IMR-90 (cell line): ENCODE results near the gene RPS5. TPM values are rescaled to one million over a fixed set of nuclear protein-coding genes. Genes with fewer than 3 reads are reported as not detected.

Experiments
- ATAC-seq: fragments of 200-7000 bp; cut with Tn5 transposase; 2 replicates; pipeline ENCODE4 v1.9.1; 2020; ENCODE audit warnings: low read depth, mild to moderate bottlenecking, moderate library complexity
- BruUV-seq: library from RNA; stranded (reverse); fragments of 400-500 nt; replicated peaks from 2 replicates; lab custom pipeline; 2021; lab: Mats Ljungman, UMichigan
- CTCF ChIA-PET: fragments of 300-600 bp; formaldehyde crosslinking; extraction: SDS; loops from one replicate; lab custom pipeline; 2021; ENCODE audit warnings: antibody characterized with exemption; lab: Yijun Ruan, JAX
- POLR2A ChIA-PET: fragments of 300-600 bp; sonication (Branson Sonifier 250); formaldehyde crosslinking; loops from one replicate; lab custom pipeline; 2022; ENCODE audit warnings: antibody characterized with exemption; ENCODE audit not compliant: unreplicated experiment; lab: Charles Lee
- DNase-seq: peaks from one replicate; pipeline ENCODE4 v3.0.0; 2013
- H2AFZ ChIP-seq: replicated peaks from 2 replicates; pipeline ENCODE3; 2013; ENCODE audit warnings: low read length, mild to moderate bottlenecking; ENCODE audit not compliant: poor library complexity
- H2AK5ac ChIP-seq: 2 replicates; pipeline ENCODE4 v1.6.1; 2013; ENCODE audit warnings: low read depth, low read length, inconsistent platforms
- H2AK9ac ChIP-seq: replicated peaks from 2 replicates; pipeline ENCODE3; 2013; ENCODE audit warnings: mild to moderate bottlenecking, low read depth, low read length, moderate library complexity; ENCODE audit not compliant: poor library complexity
- H2BK120ac ChIP-seq: 2 replicates; pipeline ENCODE4 v1.6.1; 2013; ENCODE audit warnings: low read depth, low read length, inconsistent platforms
- H2BK15ac ChIP-seq: 3 replicates; pipeline ENCODE4 v1.6.1; 2013; ENCODE audit warnings: low read depth, low read length, inconsistent platforms
- H2BK20ac ChIP-seq: 2 replicates; pipeline ENCODE4 v1.6.1; 2013; ENCODE audit warnings: low read depth, mild to moderate bottlenecking, inconsistent platforms, low read length, moderate library complexity
- H2BK5ac ChIP-seq: 2 replicates; pipeline ENCODE4 v1.6.1; 2013; ENCODE audit warnings: mild to moderate bottlenecking, low read depth, low read length, inconsistent platforms; ENCODE audit not compliant: poor library complexity, severe bottlenecking
- H3K14ac ChIP-seq: replicated peaks from 2 replicates; pipeline ENCODE4 v1.6.1; 2013; ENCODE audit warnings: low read depth, low read length, inconsistent platforms
- H3K18ac ChIP-seq: 2 replicates; pipeline ENCODE4 v1.6.1; 2013; ENCODE audit warnings: low read depth, low read length, control low read depth
- H3K23ac ChIP-seq: 2 replicates; pipeline ENCODE4 v1.6.1; 2013; ENCODE audit warnings: low read depth, low read length, inconsistent platforms
- H3K27ac ChIP-seq: 2 replicates; pipeline ENCODE4 v1.5.1; 2013; ENCODE audit warnings: mild to moderate bottlenecking, control low read depth, low read length; ENCODE audit not compliant: insufficient read depth
- H3K27me3 ChIP-seq: 2 replicates; pipeline ENCODE4 v1.6.1; 2013; ENCODE audit warnings: low read length; ENCODE audit not compliant: control insufficient read depth, insufficient read depth
- H3K36me3 ChIP-seq: 2 replicates; pipeline ENCODE4 v1.6.1; 2013; ENCODE audit warnings: low read length, mixed read lengths; ENCODE audit not compliant: control insufficient read depth, insufficient read depth
- H3K4ac ChIP-seq: 2 replicates; pipeline ENCODE4 v1.6.1; 2013; ENCODE audit warnings: low read depth, low read length, inconsistent platforms
- H3K4me1 ChIP-seq: 2 replicates; pipeline ENCODE4 v1.6.1; 2013; ENCODE audit warnings: low read length, mixed read lengths; ENCODE audit not compliant: control insufficient read depth, insufficient read depth
- H3K4me2 ChIP-seq: 2 replicates; pipeline ENCODE4 v1.6.1; 2013; ENCODE audit warnings: low read depth, mild to moderate bottlenecking, control low read depth, low read length, moderate library complexity
- H3K4me3 ChIP-seq: 2 replicates; pipeline ENCODE4 v1.5.1; 2013; ENCODE audit warnings: low read depth, mild to moderate bottlenecking, control low read depth, low read length, moderate library complexity; ENCODE audit not compliant: insufficient read depth
- H3K56ac ChIP-seq: 2 replicates; pipeline ENCODE4 v1.6.1; 2013; ENCODE audit warnings: low read length, inconsistent platforms; ENCODE audit not compliant: insufficient read depth; ENCODE audit errors: extremely low read depth
- H3K79me1 ChIP-seq, 2 experiments: 2 replicates each; pipeline ENCODE4 v1.6.1; 2013; ENCODE audit warnings: low read length in 2 of 2, inconsistent platforms in 1 of 2, low read depth in 1 of 2
- H3K9ac ChIP-seq: 2 replicates; pipeline ENCODE4 v1.6.1; 2013; ENCODE audit warnings: low read depth, low read length, control low read depth
- H3K9me1 ChIP-seq: 2 replicates; pipeline ENCODE4 v1.6.1; 2013; ENCODE audit warnings: low read length, inconsistent platforms; ENCODE audit not compliant: insufficient read depth
- H3K9me3 ChIP-seq: 2 replicates; pipeline ENCODE4 v1.6.1; 2013; ENCODE audit warnings: low read length; ENCODE audit not compliant: control insufficient read depth, insufficient read depth
- H4K20me1 ChIP-seq: 2 replicates; pipeline ENCODE4 v1.6.1; 2013; ENCODE audit warnings: low read length, inconsistent platforms; ENCODE audit not compliant: insufficient read depth
- H4K5ac ChIP-seq: 2 replicates; pipeline ENCODE4 v1.6.1; 2013; ENCODE audit warnings: mild to moderate bottlenecking, low read depth, low read length, control low read depth
- H4K8ac ChIP-seq, 2 experiments: 2 replicates each; pipeline ENCODE4 v1.6.1; 2013; ENCODE audit warnings: low read depth in 2 of 2, low read length in 2 of 2, control low read depth in 1 of 2, inconsistent platforms in 1 of 2
- H4K91ac ChIP-seq: 2 replicates; pipeline ENCODE4 v1.6.1; 2013; ENCODE audit warnings: low read depth, low read length, inconsistent platforms; ENCODE audit not compliant: insufficient read depth
- CTCF ChIP-seq: conservative IDR thresholded peaks from 2 replicates; pipeline ENCODE4 v1.5.1; 2012; ENCODE audit warnings: mild to moderate bottlenecking, low read depth, low read length, improper control_type of control experiment
- ELK1 ChIP-seq: fragments of 150-350 bp; IDR thresholded peaks from 2 replicates; pipeline ENCODE4 v1.6.1; 2016; ENCODE audit warnings: low read depth, mild to moderate bottlenecking, low read length, moderate library complexity, borderline replicate concordance
- MAFK ChIP-seq: IDR thresholded peaks from 2 replicates; pipeline ENCODE4 v1.6.1; 2012; ENCODE audit warnings: low read depth, low read length, improper control_type of control experiment
- POLR2A ChIP-seq: IDR thresholded peaks from 2 replicates; pipeline ENCODE4 v1.6.1; 2012; ENCODE audit warnings: mild to moderate bottlenecking, low read depth, low read length
- RAD21 ChIP-seq: IDR thresholded peaks from 2 replicates; pipeline ENCODE4 v1.6.1; 2012; ENCODE audit warnings: low read length, improper control_type of control experiment
- RCOR1 ChIP-seq: IDR thresholded peaks from 2 replicates; pipeline ENCODE4 v1.6.1; 2012; ENCODE audit warnings: mild to moderate bottlenecking, low read length, improper control_type of control experiment; ENCODE audit not compliant: insufficient replicate concordance
- RFX5 ChIP-seq: IDR thresholded peaks from 2 replicates; pipeline ENCODE4 v1.8.0; 2012; ENCODE audit warnings: low read depth, mild to moderate bottlenecking, low read length, moderate library complexity
- SMC3 ChIP-seq: fragments of 150-350 bp; IDR thresholded peaks from 2 replicates; pipeline ENCODE4 v1.6.1; 2016; ENCODE audit warnings: low read depth, mild to moderate bottlenecking, antibody characterized with exemption, low read length, moderate library complexity
- WGBS, 2 experiments: methylation state at CpG; one replicate each; pipeline versions ENCODE4 v1.1.5 to v1.1.7; 2013; ENCODE audit warnings: missing lambda C conversion rate in 2 of 2; ENCODE audit not compliant: insufficient read length in 1 of 2; ENCODE audit errors: extremely low coverage in 2 of 2; 5-methylcytosine and 5-hydroxymethylcytosine counted together
- dilution Hi-C: fragments of 300-500 bp; cut with HindIII; formaldehyde crosslinking; loops from one replicate; pipeline ENCODE4 v1.14.3; 2018; ENCODE audit warnings: low sequenced_read_pairs; ENCODE audit not compliant: unreplicated experiment
- in situ Hi-C: fragments of 300-500 bp; cut with MboI; formaldehyde crosslinking; loops from 3 replicates; pipeline ENCODE4 v1.14.3; 2019; ENCODE audit warnings: low sequenced_read_pairs, inconsistent platforms, mixed read lengths
- intact Hi-C: fragments of 100-400 bp; cut with micrococcal nuclease; formaldehyde crosslinking; loops from 2 replicates; pipeline ENCODE4 v1.10.0; 2022
- polyA plus RNA-seq, 3 experiments: library from polyadenylated mRNA; depleted of rRNA; stranded (reverse); fragments of >200 nt; gene quantifications; 2 replicates each; pipeline ENCODE4 v1.2.3, GENCODE V29; 2012; ENCODE audit warnings: low replicate concordance in 1 of 3
- total RNA-seq: library from RNA; depleted of rRNA; stranded (reverse); fragments of >200 nt; gene quantifications from 2 replicates; pipeline ENCODE4 v1.2.3, GENCODE V29; 2012

Gene RPS5
- total and polyA plus RNA-seq, 2 of the 4 experiments (the other 2 are of a cell fraction), result 3,265 to 5,858 TPM

- H2BK5ac ChIP-seq, result peak overlapping the region; percentile 45
- peaks cover 13% of the 10 kb centered on the region for H3K36me3 ChIP-seq
- H2AK5ac ChIP-seq, result peak overlapping the region; percentile 74
- peak overlapping the region; percentile 77; the same call in 1 of the 2 replicates for H3K14ac ChIP-seq
- H4K8ac ChIP-seq, result peak overlapping the region; percentile 36 to 95; a peak in 3 of 4 replicates
- peak overlapping the region; percentile 53 for H3K27ac ChIP-seq
- peak overlapping the region; percentile 53; the same call in 1 of the 2 replicates for H4K91ac ChIP-seq
- ATAC-seq (no peak), DNase-seq (no peak)
- peak overlapping the region; percentile 70 for H3K4me2 ChIP-seq
- H2AFZ ChIP-seq, result peak overlapping the region; percentile 95
- dilution Hi-C loops (no loop called here), intact Hi-C loops (loop anchor here (2.0 kb wide), 1 partner anchor 32 kb away; the partner anchor contains the start of gene ZNF584), in situ Hi-C loops (no loop called here)
- ChIA-PET CTCF (no interaction called here), POLR2A (no interaction called here)
- H3K9me3 ChIP-seq, result peaks cover 26% of the 10 kb centered on the region
- H3K9ac ChIP-seq, result peak overlapping the region; percentile 46
- no peaks in the 10 kb centered on the region for H3K27me3 ChIP-seq
- no peak overlapping the region for H3K56ac ChIP-seq
- peak overlapping the region; percentile 59 for H3K4me3 ChIP-seq
- no peak overlapping the region for H2BK20ac ChIP-seq
- H2BK120ac ChIP-seq, result no peak overlapping the region
- peak overlapping the region; percentile 83 for H4K5ac ChIP-seq
- peaks cover 3% of the 10 kb centered on the region; the same call in 1 of the 2 replicates for H3K4me1 ChIP-seq
- H3K9me1 ChIP-seq, result no peaks in the 10 kb centered on the region
- no peak for TF ChIP-seq RCOR1
- no peak for TF ChIP-seq CTCF
- TF ChIP-seq SMC3, result no peak
- TF ChIP-seq MAFK, result no peak
- TF ChIP-seq ELK1, result no peak
- TF ChIP-seq POLR2A, result no peak
- no peak for TF ChIP-seq RAD21
- no peak for TF ChIP-seq RFX5
- peak overlapping the region; percentile 85 for H2AK9ac ChIP-seq
- peaks cover 17 to 36% of the 10 kb centered on the region in 2 experiments for H3K79me1 ChIP-seq
- H3K23ac ChIP-seq, result no peak overlapping the region
- 14% methylated on average over 21 of the region's 31 CpGs; no CpG with 5 or more reads in 1 of the 2 experiments for WGBS, 2 experiments
- H3K4ac ChIP-seq, result peak overlapping the region; percentile 77
- H2BK15ac ChIP-seq, result no peak overlapping the region
- H3K18ac ChIP-seq, result no peak overlapping the region
- H4K20me1 ChIP-seq, result no peaks in the 10 kb centered on the region
- no TSS peak for BruUV-seq
Observed at GRCh38 chr19:58440556-58440955, 53.5 kb downstream of the RPS5 start.
